NCI-H2196 treated with DMSO at 0.1 percent for 48 hours (cell line): Measurements from ENCODE around the gene GCGR.
A peak's percentile ranks its signal among the peaks of the same experiment; 100 is the strongest.
"Not testable (repeated sequence)": the region's sequence is repeated elsewhere in the genome, so short reads cannot be mapped to it uniquely, and the experiment has no call there.

Experiments
- DNase-seq: peaks from one replicate; lab custom pipeline; 2025; ENCODE audit not compliant: unreplicated experiment; lab: John Stamatoyannopoulos, UW

Gene GCGR

GRCh38 chr17:81831957-81832607, 28.1 kb downstream of the GCGR start:
- DNase-seq: no peak

DNA sequence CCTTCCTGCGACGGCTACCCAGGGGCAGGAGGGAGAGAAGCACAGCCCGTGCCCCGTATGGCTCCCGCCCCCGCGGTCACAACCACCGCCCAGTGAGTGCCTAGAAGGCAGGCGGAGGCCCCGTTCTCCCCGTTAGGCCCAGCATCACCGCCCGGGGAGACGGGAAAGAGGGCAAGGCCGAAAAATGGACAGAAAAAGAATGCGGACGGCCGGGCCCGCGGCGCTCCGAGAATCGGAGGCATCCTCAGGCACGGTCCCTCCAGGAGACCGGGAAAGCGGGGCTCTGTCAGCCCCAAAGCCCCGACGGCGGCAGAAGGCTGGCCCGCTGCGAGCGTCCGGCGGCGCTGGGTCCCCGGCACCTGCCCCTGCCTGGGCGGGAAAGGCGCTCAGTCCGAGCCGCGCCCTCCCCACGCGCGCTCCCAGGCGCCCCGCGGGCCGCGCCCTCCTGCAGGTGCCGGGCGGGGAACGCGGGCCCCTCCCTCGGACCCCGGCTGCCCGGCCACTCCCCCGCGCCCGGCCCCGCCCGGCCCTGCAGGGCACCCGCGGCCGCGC, 28.7 kb downstream of the GCGR start:
- no peak for DNase-seq

- peak; percentile 97 for DNase-seq
These were observed 29.4 kb downstream of the GCGR start, which contains the start of gene MCRIP1 for GRCh38 chr17:81833160-81833920. MCRIP1 (minus strand) TSS chr17:81833291; CDS start chr17:81824506, 8,785 bp downstream.

DNA sequence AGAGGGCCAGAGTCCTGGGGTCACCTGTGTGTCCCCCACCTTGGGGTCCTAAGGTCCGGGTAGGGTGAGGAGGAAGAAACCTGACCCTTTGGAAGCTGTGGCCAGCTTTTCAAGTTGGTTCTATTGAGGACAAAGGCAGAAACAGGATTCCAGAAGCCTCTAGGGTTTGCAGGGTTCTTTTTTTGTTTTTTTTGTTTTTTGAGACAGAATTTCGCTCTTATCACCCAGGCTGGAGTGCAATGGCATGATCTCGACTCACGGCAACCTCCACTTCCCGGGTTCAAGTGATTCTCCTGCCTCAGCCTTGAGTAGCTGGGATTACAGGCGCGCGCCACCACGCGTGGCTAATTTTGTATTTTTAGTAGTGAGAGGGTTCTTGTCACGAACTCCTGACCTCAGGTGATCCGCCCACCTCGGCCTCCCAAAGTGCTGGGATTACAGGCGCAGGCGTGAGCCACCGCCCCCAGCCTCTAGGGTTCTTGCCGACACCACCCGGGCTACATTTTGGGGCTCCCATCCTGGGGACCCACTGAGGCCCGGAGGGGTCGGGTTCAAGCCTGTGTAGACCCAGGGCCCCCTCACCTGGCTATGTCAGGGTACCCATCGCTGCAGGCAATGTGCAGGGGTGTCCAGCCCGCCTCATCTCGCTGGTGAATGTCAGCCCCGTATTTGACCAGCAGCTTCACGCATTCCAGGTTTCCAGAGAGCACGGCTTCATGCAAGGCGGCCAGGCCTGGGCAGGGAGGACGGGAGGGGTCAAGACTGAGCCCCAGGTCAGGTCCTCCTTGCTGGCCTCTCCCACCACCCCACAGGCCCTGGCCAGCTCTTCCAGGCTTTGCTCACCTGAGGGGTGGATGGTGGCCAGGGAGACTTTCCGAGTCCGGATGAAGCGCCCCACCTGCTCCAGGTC, 30.2 kb downstream of the GCGR start:
- no peak for DNase-seq

DNA sequence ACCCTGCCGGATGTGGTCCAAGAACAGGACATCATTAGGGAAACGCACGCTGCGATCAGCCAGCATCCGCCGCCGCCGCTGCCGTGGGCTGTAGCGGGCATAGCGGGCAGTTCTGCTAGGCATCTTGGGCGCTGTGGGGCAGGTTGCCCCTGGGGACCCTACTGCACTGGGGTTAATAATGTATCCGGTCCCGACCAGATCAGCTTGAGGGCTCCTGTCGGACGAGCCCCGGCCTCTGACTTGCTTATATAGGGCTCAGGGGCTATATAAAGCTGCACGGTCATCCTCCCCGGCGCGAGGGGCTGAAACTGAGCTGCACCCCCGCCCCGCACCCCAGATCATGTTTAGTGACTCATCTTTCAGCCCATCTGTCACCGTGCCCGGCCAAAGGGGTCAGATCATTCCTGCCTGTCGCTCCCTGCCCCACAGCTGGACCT, 30.9 kb downstream of the GCGR start, which contains the start of gene PPP1R27:
Gene PPP1R27, minus strand, starts transcription at position 220 of the 437 bp plus-strand sequence. Its CDS starts 97 bp downstream, at position 123.
- DNase-seq: no peak

DNA sequence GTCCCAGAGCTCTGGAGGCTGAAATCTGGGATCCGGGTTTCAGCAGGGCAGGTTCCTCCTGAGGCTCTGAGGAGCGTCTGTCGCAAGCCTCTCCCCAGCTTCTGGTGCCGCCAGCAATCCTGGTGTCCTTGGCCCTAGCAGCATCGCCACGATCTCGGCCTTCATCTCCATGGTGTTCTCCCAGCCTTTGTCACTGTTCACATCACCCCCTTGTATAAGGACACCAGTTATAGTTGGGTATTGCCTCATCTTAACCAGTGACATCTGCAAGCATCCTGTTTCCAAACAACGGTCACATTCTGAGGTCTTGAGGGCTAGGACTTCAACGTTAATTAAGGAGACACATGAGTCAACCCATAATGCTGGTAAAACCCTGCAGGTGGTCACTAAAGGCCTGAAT, 33.7 kb downstream of the GCGR start:
- DNase-seq: no peak

GRCh38 chr17:81838753-81839255, 34.9 kb downstream of the GCGR start:
- DNase-seq: no peak

DNA sequence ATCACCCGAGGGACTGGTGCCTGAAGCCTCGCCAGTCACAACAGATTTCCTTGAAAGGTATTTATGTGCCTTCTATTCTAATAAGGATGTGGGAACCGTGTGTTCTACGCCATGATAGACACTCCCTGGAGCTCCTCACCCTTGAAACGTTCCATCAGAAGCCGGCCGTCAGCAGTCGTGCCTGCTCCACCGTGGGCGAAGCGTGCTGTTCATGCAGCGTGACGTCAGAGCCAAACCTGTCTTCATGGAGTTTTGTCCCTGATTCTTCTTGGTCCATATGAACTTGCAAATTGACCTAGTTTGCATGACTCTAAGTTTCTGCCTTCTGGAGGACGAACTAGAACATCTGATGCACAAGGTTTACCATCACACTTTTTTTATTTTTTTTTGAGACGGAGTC, 35.4 kb downstream of the GCGR start:
- DNase-seq: no peak

DNA sequence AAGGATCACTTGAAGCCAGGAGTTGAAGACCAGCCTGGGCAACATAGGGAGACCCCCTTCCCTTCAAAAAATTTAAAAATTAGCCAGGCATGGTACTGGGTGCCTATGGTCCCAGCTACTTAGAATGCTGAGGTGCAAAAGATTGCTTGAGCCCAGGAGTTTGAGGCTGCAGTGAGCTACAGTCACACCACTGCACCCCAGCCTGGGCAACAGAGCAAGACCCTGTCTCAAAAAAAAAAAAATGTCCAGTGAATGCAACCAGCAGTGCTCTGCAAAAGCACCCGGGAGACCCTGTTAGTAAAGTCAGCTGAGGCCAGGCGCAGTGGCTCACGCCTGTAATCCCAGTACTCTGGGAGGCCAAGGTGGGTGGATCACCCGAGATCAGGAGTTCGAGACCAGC, 36.1 kb downstream of the GCGR start:
- not testable (repeated sequence) for DNase-seq

- DNase-seq: no peak
These were observed 37.2 kb downstream of the GCGR start for GRCh38 chr17:81840826-81841778.

DNA sequence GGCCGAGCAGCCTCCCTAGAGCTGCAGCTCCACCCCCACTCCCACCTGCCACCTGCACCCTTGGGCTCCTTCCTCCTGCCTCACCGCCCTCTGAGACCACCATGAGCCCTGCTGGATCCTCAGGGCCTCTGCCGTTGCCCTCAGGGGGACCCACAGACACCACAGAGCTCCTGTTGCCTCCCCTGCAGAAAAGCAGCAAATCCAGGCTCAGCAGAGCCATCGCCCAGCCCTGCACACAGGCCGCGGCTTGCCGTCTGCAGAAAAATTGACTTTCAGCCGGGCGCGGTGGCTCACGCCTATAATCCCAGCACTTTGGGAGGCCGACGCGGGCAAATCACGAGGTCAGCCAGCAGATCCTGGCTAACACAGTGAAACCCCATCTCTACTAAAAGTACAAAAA, 37.9 kb downstream of the GCGR start:
- DNase-seq: no peak

GRCh38 chr17:81842378-81842724, 38.4 kb downstream of the GCGR start:
- DNase-seq: no peak

- DNase-seq: no peak
These were observed 39.0 kb downstream of the GCGR start for GRCh38 chr17:81842725-81843504.

- no peak for DNase-seq
These were observed 39.9 kb downstream of the GCGR start for GRCh38 chr17:81843713-81844326.

DNA sequence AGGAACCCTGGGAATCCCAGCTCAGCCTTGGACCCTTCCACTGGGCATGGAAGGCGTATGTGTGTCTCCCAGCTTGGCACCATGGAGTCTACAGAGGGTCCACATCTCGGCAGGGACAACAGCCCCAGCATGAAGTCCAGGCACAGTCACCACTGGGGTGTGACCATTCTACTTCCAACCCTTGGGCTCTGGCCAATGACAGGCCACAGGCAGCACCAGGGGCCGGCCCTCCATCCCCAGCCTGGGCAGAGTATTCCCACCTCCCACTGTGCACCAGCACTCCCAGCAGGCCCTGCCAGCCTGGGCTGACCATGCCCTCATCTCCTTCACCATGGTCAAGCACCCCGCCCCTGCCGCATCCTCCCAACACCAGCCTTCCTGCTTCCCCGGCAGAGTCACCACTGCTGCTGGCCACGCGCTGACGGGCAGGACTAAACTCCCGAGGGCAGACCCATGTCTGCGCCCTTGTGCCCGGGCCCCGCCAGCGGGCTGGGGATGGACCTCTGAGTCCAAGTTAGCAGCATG, 40.4 kb downstream of the GCGR start:
- DNase-seq: no peak

GRCh38 chr17:81844887-81845286, 40.9 kb downstream of the GCGR start:
- no peak for DNase-seq

DNA sequence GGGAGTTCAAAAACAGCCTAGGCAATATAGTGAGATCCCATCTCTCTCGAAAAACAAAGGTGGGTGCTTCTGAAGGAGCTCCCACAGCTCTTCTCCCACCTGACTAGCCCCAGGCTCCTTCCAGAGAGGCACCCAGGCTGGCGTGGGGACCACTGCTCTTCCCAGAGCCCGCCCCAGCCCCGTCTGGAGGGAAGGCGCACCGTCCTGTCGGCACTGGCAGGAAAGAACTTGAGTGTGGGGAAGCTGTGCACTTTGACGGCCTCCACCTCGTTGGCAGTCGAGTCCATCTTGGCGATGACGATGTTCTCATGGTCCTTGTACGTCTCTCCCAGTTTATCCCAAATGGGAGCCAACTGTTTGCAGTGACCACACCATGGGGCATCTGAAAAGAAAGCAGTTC, 41.4 kb downstream of the GCGR start:
- DNase-seq: no peak
